CD14-positive monocyte (primary cell): ENCODE results near the gene ABHD14A. TPM values are rescaled to one million over a fixed set of nuclear protein-coding genes. Genes with fewer than 3 reads are reported as not detected.
A peak's percentile ranks its signal among the peaks of the same experiment; 100 is the strongest.

ENCODE experiments used
- DNase-seq, 3 donors: peaks; one replicate each; pipeline ENCODE4 v3.0.0-alpha.2; 2011 to 2022
- H2AFZ ChIP-seq: 2 replicates; pipeline ENCODE4 v1.6.0; 2012; ENCODE audit warnings: mild to moderate bottlenecking, low read depth, low read length, inconsistent platforms; ENCODE audit not compliant: insufficient read depth, poor library complexity, severe bottlenecking
- H3K27ac ChIP-seq, 2 donors: 1 replicate in 1 of 2; 2 replicates in 1 of 2; pipeline ENCODE4 v1.5.1; 2012 to 2013; ENCODE audit warnings: low read length in 2 of 2, control low read depth in 1 of 2, inconsistent platforms in 1 of 2, low read depth in 1 of 2, mild to moderate bottlenecking in 1 of 2
- H3K27me3 ChIP-seq, 2 donors: one replicate each; pipeline versions ENCODE4 v1.6.0 to v1.6.1; 2011 to 2013; ENCODE audit warnings: low read length in 2 of 2; ENCODE audit not compliant: control insufficient read depth in 2 of 2, insufficient read depth in 2 of 2
- H3K36me3 ChIP-seq, 2 donors: replicated peaks in 1 of 2; 1 replicate in 1 of 2; 2 replicates in 1 of 2; pipeline versions ENCODE4 v1.5.1 to v1.6.1; 2012 to 2013; ENCODE audit warnings: low read length in 2 of 2, control low read depth in 1 of 2, inconsistent platforms in 1 of 2, mild to moderate bottlenecking in 1 of 2; ENCODE audit not compliant: insufficient read depth in 2 of 2, control insufficient read depth in 1 of 2
- H3K4me1 ChIP-seq, 2 donors: 1 replicate in 1 of 2; 2 replicates in 1 of 2; pipeline versions ENCODE4 v1.5.1 to v1.6.1; 2012 to 2013; ENCODE audit warnings: low read length in 2 of 2, control low read depth in 1 of 2, inconsistent platforms in 1 of 2, mild to moderate bottlenecking in 1 of 2, moderate library complexity in 1 of 2; ENCODE audit not compliant: insufficient read depth in 2 of 2, control insufficient read depth in 1 of 2
- H3K4me2 ChIP-seq: replicated peaks from 2 replicates; pipeline ENCODE3; 2012; ENCODE audit warnings: low read length, moderate library complexity, mild to moderate bottlenecking; ENCODE audit not compliant: poor library complexity, severe bottlenecking; ENCODE audit errors: extremely low read depth
- H3K4me3 ChIP-seq, 3 experiments: fragments of 200-600 bp in 1 of 3; sonication (generic) in 1 of 3; replicated peaks in 1 of 3; 1 replicate in 2 of 3; 2 replicates in 1 of 3; pipeline ENCODE4 v1.5.1; 2011 to 2013; ENCODE audit warnings: low read length in 3 of 3, mild to moderate bottlenecking in 3 of 3, control low read depth in 2 of 3, low read depth in 2 of 3, inconsistent platforms in 1 of 3, moderate library complexity in 1 of 3
- H3K79me2 ChIP-seq: 2 replicates; pipeline ENCODE4 v1.6.0; 2012; ENCODE audit warnings: mild to moderate bottlenecking, control low read depth, inconsistent platforms, low read length, moderate library complexity; ENCODE audit not compliant: insufficient read depth
- H3K9ac ChIP-seq: 2 replicates; pipeline ENCODE4 v1.6.0; 2017; ENCODE audit warnings: low read length, mild to moderate bottlenecking; ENCODE audit not compliant: insufficient read depth, poor library complexity, severe bottlenecking
- H3K9me3 ChIP-seq, 2 donors: replicated peaks in 1 of 2; 1 replicate in 1 of 2; 2 replicates in 1 of 2; pipeline versions ENCODE4 v1.5.1 to v1.6.1; 2012 to 2013; ENCODE audit warnings: low read length in 2 of 2, control low read depth in 1 of 2; ENCODE audit not compliant: control insufficient read depth in 1 of 2, insufficient read depth in 1 of 2
- H4K20me1 ChIP-seq: 2 replicates; pipeline ENCODE4 v1.6.0; 2012; ENCODE audit warnings: mild to moderate bottlenecking, low read length, control low read depth, moderate library complexity; ENCODE audit not compliant: insufficient read depth
- H3K27ac Mint-ChIP-seq, 7 donors: one replicate each; pipeline ENCODE4 v1.8.0; 2020; ENCODE audit warnings: mild to moderate bottlenecking in 7 of 7, mixed read lengths in 7 of 7, moderate library complexity in 6 of 7, inconsistent platforms in 2 of 7
- H3K27me3 Mint-ChIP-seq, 3 donors: one replicate each; pipeline ENCODE4 v1.8.0; 2021 to 2022; ENCODE audit warnings: low read depth in 3 of 3, mild to moderate bottlenecking in 3 of 3, mixed read lengths in 3 of 3, moderate library complexity in 3 of 3, inconsistent platforms in 1 of 3
- H3K36me3 Mint-ChIP-seq, 2 donors: one replicate each; pipeline ENCODE4 v1.8.0; 2020; ENCODE audit warnings: mixed read lengths in 2 of 2, inconsistent platforms in 1 of 2, mild to moderate bottlenecking in 1 of 2
- H3K4me1 Mint-ChIP-seq: one replicate; pipeline ENCODE4 v1.8.0; 2020; ENCODE audit warnings: mild to moderate bottlenecking, mixed read lengths
- H3K4me3 Mint-ChIP-seq, 2 donors: one replicate each; pipeline ENCODE4 v1.8.0; 2020; ENCODE audit warnings: mild to moderate bottlenecking in 2 of 2, mixed read lengths in 2 of 2, moderate library complexity in 1 of 2
- H3K9me3 Mint-ChIP-seq, 7 donors: one replicate each; pipeline ENCODE4 v1.8.0; 2020 to 2022; ENCODE audit warnings: mixed read lengths in 7 of 7, mild to moderate bottlenecking in 6 of 7, moderate library complexity in 6 of 7, inconsistent platforms in 2 of 7
- WGBS: methylation state at CpG from one replicate; pipeline ENCODE4 v1.1.5; 2013; ENCODE audit warnings: missing lambda C conversion rate; ENCODE audit not compliant: insufficient coverage; 5-methylcytosine and 5-hydroxymethylcytosine counted together
- intact Hi-C, 2 donors: fragments of 100-400 bp; cut with micrococcal nuclease; formaldehyde crosslinking; loops; one replicate each; pipeline versions ENCODE4 v1.15.0 to v1.15.1; 2023
- polyA plus RNA-seq, 3 donors: library from polyadenylated mRNA; depleted of rRNA in 1 of 3; unstranded in 2 of 3; stranded (reverse) in 1 of 3; fragments of 300-500 nt in 2 of 3; fragments of >200 nt in 1 of 3; fragmentation: Illumina TruSeq in 2 of 3; gene quantifications; 1 replicate in 2 of 3; 2 replicates in 1 of 3; pipeline ENCODE4 v1.2.3, GENCODE V29; 2012 to 2021
- TF ChIP-seq, protein P1 (sequence below): fragments of 200-600 bp; IDR thresholded peaks from one replicate; pipeline ENCODE4 v1.8.0; 2022; ENCODE audit warnings: antibody characterized with exemption, mild to moderate bottlenecking

ABHD14A gene
- polyA plus RNA-seq, 3 donors: 6.9 to 13.2 (median 11.7) TPM

DNA sequence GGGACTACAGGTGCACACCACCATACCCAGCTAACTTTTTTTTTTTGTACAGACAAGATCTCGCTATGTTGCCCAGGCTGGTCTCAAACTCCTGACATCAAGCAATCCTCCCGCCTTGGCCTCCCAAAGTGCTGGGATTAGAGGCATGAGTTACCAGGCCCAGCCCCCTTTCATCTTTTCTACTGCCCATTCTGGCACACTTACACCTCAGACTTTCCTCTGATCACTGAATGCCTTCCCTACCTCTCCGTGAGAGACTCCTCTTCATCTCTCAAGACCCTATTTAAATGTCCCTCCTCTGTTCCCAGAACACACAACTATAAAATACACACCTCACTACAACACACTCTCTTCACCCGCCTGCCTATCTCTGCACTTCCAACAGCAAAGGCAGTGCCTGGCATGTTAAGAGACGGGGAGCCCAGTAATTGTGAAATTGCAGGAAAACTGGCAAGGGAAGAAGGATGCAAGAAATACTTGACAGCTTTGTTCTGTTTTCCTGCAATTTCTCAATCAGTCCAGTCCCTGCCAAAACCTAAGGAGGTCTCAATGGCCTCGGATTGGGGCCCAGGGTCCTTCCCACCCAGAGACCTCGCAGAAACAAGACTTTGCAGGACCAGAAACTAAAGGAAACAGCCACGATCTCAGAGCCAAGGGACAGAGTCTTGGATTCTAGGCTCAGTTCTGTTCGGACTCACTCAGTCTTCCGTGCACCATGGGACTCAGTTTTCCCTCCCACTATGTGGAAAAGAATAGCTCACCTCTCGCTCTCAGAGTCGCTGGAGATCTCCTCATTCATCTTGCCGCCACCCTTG is 34.0 kb upstream of the ABHD14A start:
- H3K27me3 ChIP-seq: no peaks in the 10 kb centered on the region
- Mint-ChIP-seq H3K4me3 (peak overlapping the region; percentile 86 to 90), H3K27ac (peak overlapping the region in 2 of 7 donors; percentile 14 to 69), H3K4me1 (peaks cover 28% of the 10 kb centered on the region), H3K9me3 (peaks cover 0 to 2% (median 0%) of the 10 kb centered on the region in 7 donors), H3K27me3 (no peaks in the 10 kb centered on the region), H3K36me3 (peaks cover 28 to 34% of the 10 kb centered on the region in 2 donors)
- peak overlapping the region; percentile 96 for H3K4me2 ChIP-seq
- peak overlapping the region; percentile 54 to 90 (median 61) for H3K4me3 ChIP-seq
- peak overlapping the region in 1 of 2 donors; percentile 60 for H3K27ac ChIP-seq
- H3K9ac ChIP-seq: peak overlapping the region; percentile 73
- TF ChIP-seq, protein P1, sequence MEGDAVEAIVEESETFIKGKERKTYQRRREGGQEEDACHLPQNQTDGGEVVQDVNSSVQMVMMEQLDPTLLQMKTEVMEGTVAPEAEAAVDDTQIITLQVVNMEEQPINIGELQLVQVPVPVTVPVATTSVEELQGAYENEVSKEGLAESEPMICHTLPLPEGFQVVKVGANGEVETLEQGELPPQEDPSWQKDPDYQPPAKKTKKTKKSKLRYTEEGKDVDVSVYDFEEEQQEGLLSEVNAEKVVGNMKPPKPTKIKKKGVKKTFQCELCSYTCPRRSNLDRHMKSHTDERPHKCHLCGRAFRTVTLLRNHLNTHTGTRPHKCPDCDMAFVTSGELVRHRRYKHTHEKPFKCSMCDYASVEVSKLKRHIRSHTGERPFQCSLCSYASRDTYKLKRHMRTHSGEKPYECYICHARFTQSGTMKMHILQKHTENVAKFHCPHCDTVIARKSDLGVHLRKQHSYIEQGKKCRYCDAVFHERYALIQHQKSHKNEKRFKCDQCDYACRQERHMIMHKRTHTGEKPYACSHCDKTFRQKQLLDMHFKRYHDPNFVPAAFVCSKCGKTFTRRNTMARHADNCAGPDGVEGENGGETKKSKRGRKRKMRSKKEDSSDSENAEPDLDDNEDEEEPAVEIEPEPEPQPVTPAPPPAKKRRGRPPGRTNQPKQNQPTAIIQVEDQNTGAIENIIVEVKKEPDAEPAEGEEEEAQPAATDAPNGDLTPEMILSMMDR: no peak
- 15% methylated on average over 10 of the region's 13 CpGs for WGBS
- peaks cover 24 to 36% of the 10 kb centered on the region in 2 donors for H3K36me3 ChIP-seq
- intact Hi-C loops: loop anchor here (5.0 kb wide), 3 partner anchors 116 to 201 kb away; partner anchors contain the start of gene DUSP7 (in 1 of the 2)
- peaks cover 22 to 27% of the 10 kb centered on the region in 2 donors for H3K4me1 ChIP-seq
- DNase-seq: no peak
- H3K9me3 ChIP-seq: no peaks in the 10 kb centered on the region
- no peaks in the 10 kb centered on the region for H4K20me1 ChIP-seq
- H2AFZ ChIP-seq: peak overlapping the region; percentile 95
- H3K79me2 ChIP-seq: peaks cover 19% of the 10 kb centered on the region

DNA sequence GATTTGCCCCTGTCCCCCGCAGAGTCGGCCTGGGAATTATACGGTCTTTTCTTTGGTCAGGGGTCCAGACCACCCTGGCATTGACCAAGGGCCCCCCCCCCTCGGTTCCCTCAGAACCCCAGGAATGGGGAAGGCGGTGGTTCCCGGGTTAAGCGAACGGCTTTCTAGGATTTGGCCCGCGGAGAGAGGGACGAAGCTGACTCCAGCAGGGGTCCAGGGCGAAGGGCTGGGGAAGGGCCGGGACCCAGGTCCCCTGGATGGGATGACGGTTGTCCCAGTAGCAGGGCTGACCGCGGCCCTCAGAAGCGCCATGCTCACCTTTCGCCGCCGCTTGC is 33.4 kb upstream of the ABHD14A start:
- Histone ChIP-seq H3K4me3 (peak overlapping the region; percentile 54 to 90 (median 61)), H3K9me3 (no peaks in the 10 kb centered on the region), H3K36me3 (peaks cover 19 to 30% of the 10 kb centered on the region in 2 donors), H3K27ac (peak overlapping the region in 1 of 2 donors; percentile 60), H3K79me2 (peaks cover 19% of the 10 kb centered on the region), H3K4me2 (peak overlapping the region; percentile 96), H4K20me1 (no peaks in the 10 kb centered on the region), H3K27me3 (no peaks in the 10 kb centered on the region), H3K4me1 (peaks cover 22 to 27% of the 10 kb centered on the region in 2 donors), H3K9ac (peak overlapping the region; percentile 73), H2AFZ (peak overlapping the region; percentile 95)
- H3K4me3 Mint-ChIP-seq: peak overlapping the region; percentile 86 to 90
- DNase-seq: no peak
- peaks cover 23 to 29% of the 10 kb centered on the region in 2 donors for H3K36me3 Mint-ChIP-seq
- H3K4me1 Mint-ChIP-seq: peaks cover 28% of the 10 kb centered on the region
- H3K27me3 Mint-ChIP-seq: no peaks in the 10 kb centered on the region
- TF ChIP-seq, protein P1: no peak
- peak overlapping the region in 2 of 7 donors; percentile 67 to 86 for H3K27ac Mint-ChIP-seq
- intact Hi-C loops: loop anchor here (5.0 kb wide), 3 partner anchors 116 to 201 kb away; partner anchors contain the start of gene DUSP7 (in 1 of the 2)
- WGBS: under 1% methylated on average over 20 of the region's 20 CpGs
- H3K9me3 Mint-ChIP-seq: peaks cover 0 to 2% (median 0%) of the 10 kb centered on the region in 7 donors
